SK-N-SH (cell line): ENCODE results near the gene GAS7. TPM values are rescaled to one million over a fixed set of nuclear protein-coding genes. Genes with fewer than 3 reads are reported as not detected.

ENCODE experiments used
- CTCF ChIA-PET: fragments of 300-600, 350-600 bp; formaldehyde crosslinking; extraction: SDS; loops from one replicate; lab custom pipeline; 2021; lab: Yijun Ruan, JAX
- POLR2A ChIA-PET: fragments of 350-600 bp; sonication (Branson Sonifier 250); formaldehyde crosslinking; extraction: SDS; loops from one replicate; lab custom pipeline; 2020; ENCODE audit warnings: antibody characterized with exemption, inconsistent platforms; lab: Yijun Ruan, JAX
- DNase-seq: peaks from one replicate; pipeline ENCODE4 v3.0.0; 2012
- H2AFZ ChIP-seq: fragments of 200-600 bp; sonication (generic); 2 replicates; pipeline ENCODE4 v1.8.1; 2016; ENCODE audit warnings: antibody characterized with exemption, mild to moderate bottlenecking, low read depth
- H3F3A ChIP-seq: fragments of 200-600 bp; sonication (generic); replicated peaks from 2 replicates; pipeline ENCODE3; 2016; ENCODE audit warnings: antibody characterized with exemption, mild to moderate bottlenecking; ENCODE audit not compliant: insufficient read depth
- H3K27ac ChIP-seq, 2 experiments: fragments of 200-500 bp in 1 of 2; fragments of 200-600 bp in 1 of 2; sonication (Bioruptor generic) in 1 of 2; sonication (generic), shearing (Covaris generic) in 1 of 2; 2 replicates each; pipeline versions ENCODE4 v1.5.1 to v1.6.1; 2014 to 2016; ENCODE audit warnings: low read depth in 2 of 2, inconsistent platforms in 1 of 2, low read length in 1 of 2, mild to moderate bottlenecking in 1 of 2, mixed read lengths in 1 of 2
- H3K27me3 ChIP-seq: fragments of 200-600 bp; sonication (generic), shearing (Covaris generic); 2 replicates; pipeline ENCODE4 v1.6.1; 2016; ENCODE audit warnings: mixed run types; ENCODE audit not compliant: insufficient read depth
- H3K36me3 ChIP-seq, 2 experiments: fragments of 200-500 bp in 1 of 2; fragments of 200-600 bp in 1 of 2; sonication (Bioruptor generic) in 1 of 2; sonication (generic) in 1 of 2; replicated peaks in 1 of 2; 2 replicates each; pipeline versions ENCODE3 to v1.5.1; 2014 to 2016; ENCODE audit warnings: low read length in 1 of 2, mild to moderate bottlenecking in 1 of 2; ENCODE audit not compliant: insufficient read depth in 2 of 2, control insufficient read depth in 1 of 2
- H3K4me1 ChIP-seq, 2 experiments: fragments of 200-500 bp in 1 of 2; fragments of 200-600 bp in 1 of 2; sonication (Bioruptor generic) in 1 of 2; sonication (generic), shearing (Covaris generic) in 1 of 2; 2 replicates each; pipeline versions ENCODE4 v1.5.1 to v1.6.1; 2014 to 2016; ENCODE audit warnings: low read depth in 1 of 2, low read length in 1 of 2, mixed run types in 1 of 2; ENCODE audit not compliant: insufficient read depth in 2 of 2, control insufficient read depth in 1 of 2
- H3K4me2 ChIP-seq: fragments of 200-600 bp; sonication (generic), shearing (Covaris generic); 2 replicates; pipeline ENCODE4 v1.6.1; 2017; ENCODE audit warnings: mixed run types
- H3K4me3 ChIP-seq, 2 experiments: fragments of 200-500 bp in 1 of 2; fragments of 200-600 bp in 1 of 2; sonication (Bioruptor generic) in 1 of 2; sonication (generic), shearing (Covaris generic) in 1 of 2; 2 replicates each; pipeline versions ENCODE4 v1.5.1 to v1.8.1; 2014 to 2016; ENCODE audit warnings: low read depth in 2 of 2, inconsistent platforms in 1 of 2, low read length in 1 of 2, mild to moderate bottlenecking in 1 of 2, mixed read lengths in 1 of 2, moderate library complexity in 1 of 2
- H3K79me2 ChIP-seq: fragments of 200-600 bp; sonication (generic); 2 replicates; pipeline ENCODE4 v1.8.1; 2017; ENCODE audit warnings: mild to moderate bottlenecking; ENCODE audit not compliant: insufficient read depth
- H3K9ac ChIP-seq: fragments of 200-600 bp; sonication (generic); 2 replicates; pipeline ENCODE4 v1.6.1; 2017; ENCODE audit warnings: mixed run types
- H3K9me2 ChIP-seq: fragments of 200-600 bp; sonication (generic); 2 replicates; pipeline ENCODE4 v1.6.1; 2017; ENCODE audit warnings: mixed run types
- H3K9me3 ChIP-seq: fragments of 200-600 bp; sonication (generic); 2 replicates; pipeline ENCODE4 v1.6.1; 2017; ENCODE audit warnings: mixed run types, mild to moderate bottlenecking, moderate library complexity
- H4K20me1 ChIP-seq: fragments of 200-600 bp; sonication (generic); 2 replicates; pipeline ENCODE4 v1.6.1; 2017; ENCODE audit warnings: mild to moderate bottlenecking, mixed run types; ENCODE audit not compliant: insufficient read depth
- ELF1 ChIP-seq: IDR thresholded peaks from 2 replicates; pipeline ENCODE4 v1.4.0; 2012
- EP300 ChIP-seq, 2 experiments: IDR thresholded peaks; 2 replicates each; pipeline versions ENCODE4 v1.4.0 to v1.6.1; 2012; ENCODE audit warnings: borderline replicate concordance in 1 of 2, low read depth in 1 of 2, low read length in 1 of 2
- EZH2phosphoT487 ChIP-seq: fragments of 200-600 bp; sonication (generic); IDR thresholded peaks from 2 replicates; pipeline ENCODE4 v1.6.1; 2017; ENCODE audit warnings: low read depth, mixed run types, mild to moderate bottlenecking, antibody characterized with exemption, moderate library complexity, borderline replicate concordance
- FOSL2 ChIP-seq: IDR thresholded peaks from 2 replicates; pipeline ENCODE4 v1.4.0; 2012; ENCODE audit warnings: low read depth, mild to moderate bottlenecking, moderate library complexity, borderline replicate concordance
- GABPA ChIP-seq: IDR thresholded peaks from 2 replicates; pipeline ENCODE4 v1.4.0; 2012; ENCODE audit warnings: low read depth, mild to moderate bottlenecking
- GATA2 ChIP-seq: sonication (generic); formaldehyde crosslinking; IDR thresholded peaks from 2 replicates; pipeline ENCODE4 v1.5.0; 2020; ENCODE audit warnings: mild to moderate bottlenecking, missing genetic modification reagents
- JUND ChIP-seq: IDR thresholded peaks from 2 replicates; pipeline ENCODE4 v1.4.0; 2012
- NFIC ChIP-seq: IDR thresholded peaks from 2 replicates; pipeline ENCODE4 v1.4.0; 2012; ENCODE audit warnings: borderline replicate concordance
- RAD21 ChIP-seq: IDR thresholded peaks from 2 replicates; pipeline ENCODE4 v1.6.1; 2012; ENCODE audit warnings: mild to moderate bottlenecking, low read length
- SIN3A ChIP-seq: IDR thresholded peaks from 2 replicates; pipeline ENCODE4 v1.6.1; 2012; ENCODE audit warnings: low read depth, mild to moderate bottlenecking, low read length, moderate library complexity, borderline replicate concordance
- SMC3 ChIP-seq: IDR thresholded peaks from 2 replicates; pipeline ENCODE4 v1.6.1; 2012; ENCODE audit warnings: low read depth, low read length, improper control_type of control experiment
- USF2 ChIP-seq: fragments of 150-350 bp; IDR thresholded peaks from 2 replicates; pipeline ENCODE4 v1.6.1; 2017; ENCODE audit warnings: antibody characterized with exemption, low read length, low read depth, borderline replicate concordance
- YY1 ChIP-seq: IDR thresholded peaks from 2 replicates; pipeline ENCODE4 v1.4.0; 2012; ENCODE audit warnings: low read depth, mild to moderate bottlenecking
- WGBS: methylation state at CpG from one replicate; pipeline ENCODE4 v1.1.6; 2017; ENCODE audit warnings: low lambda C conversion rate; 5-methylcytosine and 5-hydroxymethylcytosine counted together
- polyA plus RNA-seq, 3 experiments: library from polyadenylated mRNA; depleted of rRNA; stranded (reverse); fragments of >200 nt; gene quantifications; 2 replicates each; pipeline ENCODE4 v1.2.3, GENCODE V29; 2012
- TF ChIP-seq, protein P1 (sequence below): IDR thresholded peaks from 2 replicates; pipeline ENCODE4 v1.4.0; 2012; ENCODE audit warnings: low read depth
- TF ChIP-seq, protein P2 (sequence below): IDR thresholded peaks from 2 replicates; pipeline ENCODE4 v1.6.1; 2012; ENCODE audit warnings: mild to moderate bottlenecking, low read depth, low read length, moderate library complexity

Gene GAS7
- polyA plus RNA-seq, 1 of the 3 experiments (the other 2 are of a cell fraction), result 0.12 TPM

DNA sequence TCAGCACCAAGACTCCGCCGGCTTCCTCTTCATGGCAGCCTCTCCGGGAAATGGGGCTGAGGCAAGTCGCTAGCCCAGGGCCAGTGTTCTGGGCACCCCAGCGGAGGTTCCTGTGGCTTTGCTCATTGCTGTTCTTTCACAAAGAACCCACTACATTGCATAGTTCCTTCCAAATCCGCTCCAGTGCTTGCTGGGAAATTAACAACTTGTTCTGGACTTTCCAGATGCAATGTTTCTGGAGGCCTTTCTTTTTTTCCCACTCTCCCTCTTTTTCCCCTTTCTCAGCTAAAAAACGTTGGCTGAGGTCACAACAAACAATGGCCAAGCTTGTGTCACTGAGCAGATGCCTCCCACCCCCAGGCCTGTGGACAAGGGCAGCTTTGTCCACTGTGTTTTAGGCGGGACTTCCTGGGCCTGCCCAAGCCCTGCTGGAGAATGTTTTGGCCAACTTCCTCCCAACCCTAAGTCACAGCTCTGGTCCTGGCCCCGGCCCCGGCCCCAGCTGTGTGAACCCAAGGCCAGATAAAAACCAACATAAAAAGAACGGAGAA lies 161.8 kb downstream of the GAS7 start:
- CTCF ChIA-PET, result interaction anchor here (0.9 kb wide), 1 partner anchor 47 kb away, joined by 3 read pairs; no protein-coding TSS in a partner anchor
- POLR2A ChIA-PET, result no interaction called here
- no peaks in the 10 kb centered on the region for H4K20me1 ChIP-seq
- H3K9me2 ChIP-seq, result no peaks in the 10 kb centered on the region
- no peaks in the 10 kb centered on the region for H3K9me3 ChIP-seq
- peaks cover 2% of the 10 kb centered on the region; the same call in 1 of the 2 replicates for H3K27me3 ChIP-seq
- H3K4me2 ChIP-seq, result no peak overlapping the region
- H3F3A ChIP-seq, result no peaks in the 10 kb centered on the region
- no peak overlapping the region for H2AFZ ChIP-seq
- no peak overlapping the region for H3K4me3 ChIP-seq
- H3K36me3 ChIP-seq, result no peaks in the 10 kb centered on the region
- no peak overlapping the region for H3K9ac ChIP-seq
- no peak for TF ChIP-seq EZH2phosphoT487
- TF ChIP-seq, all 33 proteins: peak for 0
- no peak for DNase-seq
- WGBS, result 20% methylated on average over 11 of the region's 11 CpGs
- no peak overlapping the region for H3K27ac ChIP-seq
- H3K79me2 ChIP-seq, result no peaks in the 10 kb centered on the region
- no peaks in the 10 kb centered on the region for H3K4me1 ChIP-seq

DNA sequence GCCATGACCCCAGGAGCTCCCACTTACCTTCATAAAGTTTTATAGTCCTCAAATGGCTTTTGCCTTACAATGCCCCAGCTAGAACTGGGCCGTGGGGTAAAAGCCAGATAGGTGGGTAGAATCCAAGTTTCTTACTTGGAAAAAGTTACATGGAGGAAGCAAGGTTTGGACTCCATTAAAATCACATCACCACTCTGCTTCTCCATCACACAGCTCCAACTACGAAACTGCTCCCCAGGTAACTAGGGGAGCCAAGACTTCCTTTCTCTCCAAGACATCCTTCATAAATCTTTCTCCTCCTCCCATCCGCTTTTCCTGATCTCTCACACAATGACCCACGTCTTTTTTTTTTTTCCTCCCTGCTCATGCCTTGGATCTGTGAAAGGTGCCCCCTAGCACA lies 162.5 kb downstream of the GAS7 start:
- Histone ChIP-seq H3K9ac (no peak overlapping the region), H3K36me3 (no peaks in the 10 kb centered on the region), H3K9me3 (no peaks in the 10 kb centered on the region), H3K4me2 (no peak overlapping the region), H3K4me3 (no peak overlapping the region), H3K79me2 (no peaks in the 10 kb centered on the region), H3K4me1 (no peaks in the 10 kb centered on the region), H3K9me2 (no peaks in the 10 kb centered on the region), H2AFZ (no peak overlapping the region), H3K27me3 (no peaks in the 10 kb centered on the region; the same call in 1 of the 2 replicates), H3F3A (no peaks in the 10 kb centered on the region), H3K27ac (no peak overlapping the region), H4K20me1 (no peaks in the 10 kb centered on the region)
- WGBS, result 20% methylated on average over 4 of the region's 4 CpGs
- no peak for TF ChIP-seq USF2
- no peak for TF ChIP-seq YY1
- TF ChIP-seq NFIC, result no peak
- DNase-seq, result no peak
- POLR2A ChIA-PET, result no interaction called here
- CTCF ChIA-PET, result interaction anchor here (0.9 kb wide), 1 partner anchor 47 kb away, joined by 3 read pairs; no protein-coding TSS in a partner anchor

DNA sequence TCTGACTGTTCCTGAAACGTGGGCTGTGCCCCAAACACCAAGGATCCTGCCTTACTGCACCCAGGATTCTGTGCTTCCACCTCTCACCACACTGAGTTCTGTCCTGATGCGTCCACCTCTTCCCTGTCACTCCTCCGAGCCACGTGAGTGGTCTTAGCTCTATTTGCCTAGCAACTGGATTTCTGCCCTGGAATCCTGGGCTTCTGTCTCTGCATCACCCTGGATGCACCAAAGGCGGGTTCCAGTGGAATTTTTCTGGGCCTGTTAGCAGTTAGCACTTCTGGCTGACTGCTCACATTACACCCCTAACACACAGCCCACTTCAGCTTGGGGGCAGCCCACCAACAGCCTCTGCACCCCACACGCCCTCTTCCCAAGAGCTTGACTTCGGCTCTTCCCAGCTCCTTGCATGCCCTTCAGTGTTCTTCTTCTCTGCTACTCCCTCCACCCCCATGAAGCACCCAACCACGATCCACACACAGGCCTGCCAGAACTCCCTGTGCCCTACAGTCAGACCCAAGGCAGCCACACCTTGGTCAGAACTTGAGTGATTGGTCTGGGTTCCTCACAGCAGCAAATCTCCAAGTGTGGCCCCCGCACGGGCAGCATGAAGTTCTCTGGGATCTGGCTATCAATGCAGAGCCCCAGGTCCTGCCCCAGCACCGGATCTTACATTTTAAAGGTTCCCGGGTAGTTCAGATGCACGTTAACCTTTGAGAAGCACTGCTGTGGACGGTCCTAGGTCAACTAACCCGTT lies 163.5 kb downstream of the GAS7 start:
- no peaks in the 10 kb centered on the region for H4K20me1 ChIP-seq
- no peaks in the 10 kb centered on the region for H3K79me2 ChIP-seq
- no peaks in the 10 kb centered on the region for H3F3A ChIP-seq
- no peaks in the 10 kb centered on the region for H3K36me3 ChIP-seq
- H3K9me3 ChIP-seq, result no peaks in the 10 kb centered on the region
- H2AFZ ChIP-seq, result no peak overlapping the region
- no peaks in the 10 kb centered on the region; the same call in 1 of the 2 replicates for H3K27me3 ChIP-seq
- DNase-seq, result no peak
- no peak overlapping the region for H3K4me3 ChIP-seq
- no peaks in the 10 kb centered on the region for H3K9me2 ChIP-seq
- no peaks in the 10 kb centered on the region for H3K4me1 ChIP-seq
- ChIA-PET POLR2A (interaction anchor here (0.7 kb wide), 1 partner anchor 358 kb away, joined by 3 read pairs; no protein-coding TSS in a partner anchor), CTCF (no interaction called here)
- H3K9ac ChIP-seq, result no peak overlapping the region
- H3K4me2 ChIP-seq, result no peak overlapping the region
- 25% methylated on average over 15 of the region's 15 CpGs for WGBS
- TF ChIP-seq YY1 (no peak), EZH2phosphoT487 (no peak), RAD21 (no peak), SIN3A (no peak), EP300 (IDR thresholded peaks at IDR 0.05; ENCODE audit: borderline replicate concordance in 1 of 2, low read depth in 1 of 2, low read length in 1 of 2) (no peak), GABPA (no peak), GATA2 (CRISPR knock-in tag) (no peak), ELF1 (no peak), JUND (no peak), SMC3 (no peak), FOSL2 (no peak)
- TF ChIP-seq, protein P1, sequence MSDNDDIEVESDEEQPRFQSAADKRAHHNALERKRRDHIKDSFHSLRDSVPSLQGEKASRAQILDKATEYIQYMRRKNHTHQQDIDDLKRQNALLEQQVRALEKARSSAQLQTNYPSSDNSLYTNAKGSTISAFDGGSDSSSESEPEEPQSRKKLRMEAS, result no peak
- TF ChIP-seq, protein P2, sequence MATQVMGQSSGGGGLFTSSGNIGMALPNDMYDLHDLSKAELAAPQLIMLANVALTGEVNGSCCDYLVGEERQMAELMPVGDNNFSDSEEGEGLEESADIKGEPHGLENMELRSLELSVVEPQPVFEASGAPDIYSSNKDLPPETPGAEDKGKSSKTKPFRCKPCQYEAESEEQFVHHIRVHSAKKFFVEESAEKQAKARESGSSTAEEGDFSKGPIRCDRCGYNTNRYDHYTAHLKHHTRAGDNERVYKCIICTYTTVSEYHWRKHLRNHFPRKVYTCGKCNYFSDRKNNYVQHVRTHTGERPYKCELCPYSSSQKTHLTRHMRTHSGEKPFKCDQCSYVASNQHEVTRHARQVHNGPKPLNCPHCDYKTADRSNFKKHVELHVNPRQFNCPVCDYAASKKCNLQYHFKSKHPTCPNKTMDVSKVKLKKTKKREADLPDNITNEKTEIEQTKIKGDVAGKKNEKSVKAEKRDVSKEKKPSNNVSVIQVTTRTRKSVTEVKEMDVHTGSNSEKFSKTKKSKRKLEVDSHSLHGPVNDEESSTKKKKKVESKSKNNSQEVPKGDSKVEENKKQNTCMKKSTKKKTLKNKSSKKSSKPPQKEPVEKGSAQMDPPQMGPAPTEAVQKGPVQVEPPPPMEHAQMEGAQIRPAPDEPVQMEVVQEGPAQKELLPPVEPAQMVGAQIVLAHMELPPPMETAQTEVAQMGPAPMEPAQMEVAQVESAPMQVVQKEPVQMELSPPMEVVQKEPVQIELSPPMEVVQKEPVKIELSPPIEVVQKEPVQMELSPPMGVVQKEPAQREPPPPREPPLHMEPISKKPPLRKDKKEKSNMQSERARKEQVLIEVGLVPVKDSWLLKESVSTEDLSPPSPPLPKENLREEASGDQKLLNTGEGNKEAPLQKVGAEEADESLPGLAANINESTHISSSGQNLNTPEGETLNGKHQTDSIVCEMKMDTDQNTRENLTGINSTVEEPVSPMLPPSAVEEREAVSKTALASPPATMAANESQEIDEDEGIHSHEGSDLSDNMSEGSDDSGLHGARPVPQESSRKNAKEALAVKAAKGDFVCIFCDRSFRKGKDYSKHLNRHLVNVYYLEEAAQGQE, result no peak
- no peak overlapping the region for H3K27ac ChIP-seq
